GM12874 (cell line): ENCODE results near the gene TPP1.

Experiments
- CTCF ChIP-seq: IDR thresholded peaks from 2 replicates; pipeline ENCODE4 v1.5.1; 2011; ENCODE audit warnings: low read depth, mild to moderate bottlenecking, control low read depth, low read length, moderate library complexity; ENCODE audit not compliant: insufficient read depth

TPP1 gene

GRCh38 chr11:6566704-6567370 lies 52.4 kb downstream of the TPP1 start:
- no peak for TF ChIP-seq CTCF

- no peak for TF ChIP-seq CTCF
Observed at GRCh38 chr11:6565988-6566703, 53.1 kb downstream of the TPP1 start.

GRCh38 chr11:6565325-6565724 lies 53.9 kb downstream of the TPP1 start:
- TF ChIP-seq CTCF: no peak

- no peak for TF ChIP-seq CTCF
Observed at GRCh38 chr11:6563667-6564066, 55.6 kb downstream of the TPP1 start.

GRCh38 chr11:6563121-6563619 lies 56.1 kb downstream of the TPP1 start:
- no peak for TF ChIP-seq CTCF
